Spinal cord (tissue), 10 donors: Measurements from ENCODE around the gene PITX1. TPM values are rescaled to one million over a fixed set of nuclear protein-coding genes. Genes with fewer than 3 reads are reported as not detected.
A peak's percentile ranks its signal among the peaks of the same experiment; 100 is the strongest.

ENCODE experiments used
- DNase-seq, 6 donors: peaks; one replicate each; pipeline versions ENCODE4 v3.0.0 to v3.0.0-alpha.2; 2013 to 2015; ENCODE audit warnings: low spot score in 6 of 6, low read depth in 4 of 6
- H3K27ac ChIP-seq: one replicate; pipeline ENCODE4 v1.5.1; 2013; ENCODE audit warnings: low read depth, low read length, control low read depth
- H3K27me3 ChIP-seq: one replicate; pipeline ENCODE4 v1.6.1; 2013; ENCODE audit warnings: low read length; ENCODE audit not compliant: control insufficient read depth, insufficient read depth
- H3K36me3 ChIP-seq: one replicate; pipeline ENCODE4 v1.6.1; 2013; ENCODE audit warnings: low read length; ENCODE audit not compliant: control insufficient read depth, insufficient read depth
- H3K4me1 ChIP-seq: one replicate; pipeline ENCODE4 v1.6.1; 2013; ENCODE audit warnings: low read length; ENCODE audit not compliant: control insufficient read depth, insufficient read depth
- H3K4me3 ChIP-seq: one replicate; pipeline ENCODE4 v1.5.1; 2013; ENCODE audit warnings: low read depth, low read length, control low read depth
- H3K9me3 ChIP-seq: one replicate; pipeline ENCODE4 v1.6.1; 2013; ENCODE audit warnings: low read length; ENCODE audit not compliant: control insufficient read depth, insufficient read depth
- WGBS: methylation state at CpG from one replicate; pipeline ENCODE4 v1.1.5; 2013; ENCODE audit warnings: missing lambda C conversion rate; ENCODE audit not compliant: insufficient coverage; 5-methylcytosine and 5-hydroxymethylcytosine counted together
- polyA plus RNA-seq, 2 donors: library from polyadenylated mRNA; unstranded; fragments of 120-200 nt; gene quantifications; one replicate each; pipeline ENCODE4 v1.2.1, GENCODE V29; 2013; ENCODE audit not compliant: insufficient read length in 2 of 2
- total RNA-seq, 2 donors: library from RNA; depleted of rRNA in 1 of 2; stranded (reverse); fragments of 120-200 nt in 1 of 2; fragments of >200 nt in 1 of 2; gene quantifications; one replicate each; pipeline versions ENCODE4 v1.2.3 to v1.2.4, GENCODE V29; 2013 to 2014
- donor health status: healthy.

PITX1 gene
- total and polyA plus RNA-seq, 4 donors: 0.11 TPM; not detected in 3

- Histone ChIP-seq H3K27me3 (peaks cover 93% of the 10 kb centered on the region), H3K27ac (no peak overlapping the region), H3K4me1 (peaks cover 42% of the 10 kb centered on the region), H3K36me3 (no peaks in the 10 kb centered on the region), H3K9me3 (no peaks in the 10 kb centered on the region), H3K4me3 (no peak overlapping the region)
- WGBS: 20% methylated on average over 4 of the region's 15 CpGs
- DNase-seq: peak in 2 of 6 donors; percentile 45 to 63
Measured at GRCh38 chr5:135031813-135032694, 2.0 kb downstream of the PITX1 start.

GRCh38 chr5:135030956-135031812 is 2.8 kb downstream of the PITX1 start:
- no peak overlapping the region for H3K4me3 ChIP-seq
- peaks cover 43% of the 10 kb centered on the region for H3K4me1 ChIP-seq
- no peaks in the 10 kb centered on the region for H3K36me3 ChIP-seq
- H3K9me3 ChIP-seq: no peaks in the 10 kb centered on the region
- under 1% methylated on average over 57 of the region's 57 CpGs for WGBS
- peak in 1 of 6 donors; percentile 28 for DNase-seq
- H3K27me3 ChIP-seq: peaks cover 93% of the 10 kb centered on the region
- H3K27ac ChIP-seq: no peak overlapping the region

- peaks cover 94% of the 10 kb centered on the region for H3K27me3 ChIP-seq
- no peak overlapping the region for H3K27ac ChIP-seq
- 4% methylated on average over 9 of the region's 13 CpGs for WGBS
- no peak overlapping the region for H3K4me3 ChIP-seq
- peaks cover 43% of the 10 kb centered on the region for H3K4me1 ChIP-seq
- no peaks in the 10 kb centered on the region for H3K36me3 ChIP-seq
- no peaks in the 10 kb centered on the region for H3K9me3 ChIP-seq
- DNase-seq: peak in 1 of 6 donors; percentile 25
Measured at GRCh38 chr5:135030123-135030955, 3.7 kb downstream of the PITX1 start.

- WGBS: 5% methylated on average over 15 of the region's 15 CpGs
- peak in 2 of 6 donors; percentile 51 to 73 for DNase-seq
- H3K36me3 ChIP-seq: no peaks in the 10 kb centered on the region
- no peak overlapping the region for H3K27ac ChIP-seq
- no peak overlapping the region for H3K4me3 ChIP-seq
- H3K9me3 ChIP-seq: no peaks in the 10 kb centered on the region
- H3K27me3 ChIP-seq: peaks cover 94% of the 10 kb centered on the region
- H3K4me1 ChIP-seq: peaks cover 43% of the 10 kb centered on the region
Measured at GRCh38 chr5:135029477-135030122, 4.4 kb downstream of the PITX1 start.

- H3K27ac ChIP-seq: no peak overlapping the region
- no peaks in the 10 kb centered on the region for H3K9me3 ChIP-seq
- peaks cover 43% of the 10 kb centered on the region for H3K4me1 ChIP-seq
- 1% methylated on average over 62 of the region's 62 CpGs for WGBS
- H3K27me3 ChIP-seq: peaks cover 90% of the 10 kb centered on the region
- H3K36me3 ChIP-seq: no peaks in the 10 kb centered on the region
- peak in 1 of 6 donors; percentile 35 for DNase-seq
- H3K4me3 ChIP-seq: no peak overlapping the region
Measured at GRCh38 chr5:135028791-135029476, 5.1 kb downstream of the PITX1 start.

- WGBS: 2% methylated on average over 71 of the region's 79 CpGs
- peaks cover 36% of the 10 kb centered on the region for H3K4me1 ChIP-seq
Measured at GRCh38 chr5:135027697-135028615, 6.1 kb downstream of the PITX1 start.

GRCh38 chr5:135027266-135027696 is 6.7 kb downstream of the PITX1 start:
- WGBS: 4% methylated on average over 26 of the region's 29 CpGs
- no peak overlapping the region for H3K27ac ChIP-seq
- peaks cover 32% of the 10 kb centered on the region for H3K4me1 ChIP-seq
- no peaks in the 10 kb centered on the region for H3K9me3 ChIP-seq
- H3K36me3 ChIP-seq: no peaks in the 10 kb centered on the region
- H3K4me3 ChIP-seq: no peak overlapping the region
- H3K27me3 ChIP-seq: peaks cover 79% of the 10 kb centered on the region
- no peak for DNase-seq

More at GRCh38 chr5:135027697-135028615, 6.1 kb downstream of the PITX1 start:
- DNase-seq: no peak
- Histone ChIP-seq H3K9me3 (no peaks in the 10 kb centered on the region), H3K27ac (no peak overlapping the region), H3K4me3 (no peak overlapping the region), H3K27me3 (peaks cover 86% of the 10 kb centered on the region), H3K36me3 (no peaks in the 10 kb centered on the region)
